ENCODE data around the gene LAMA2.

The LAMA2 gene, protein sequence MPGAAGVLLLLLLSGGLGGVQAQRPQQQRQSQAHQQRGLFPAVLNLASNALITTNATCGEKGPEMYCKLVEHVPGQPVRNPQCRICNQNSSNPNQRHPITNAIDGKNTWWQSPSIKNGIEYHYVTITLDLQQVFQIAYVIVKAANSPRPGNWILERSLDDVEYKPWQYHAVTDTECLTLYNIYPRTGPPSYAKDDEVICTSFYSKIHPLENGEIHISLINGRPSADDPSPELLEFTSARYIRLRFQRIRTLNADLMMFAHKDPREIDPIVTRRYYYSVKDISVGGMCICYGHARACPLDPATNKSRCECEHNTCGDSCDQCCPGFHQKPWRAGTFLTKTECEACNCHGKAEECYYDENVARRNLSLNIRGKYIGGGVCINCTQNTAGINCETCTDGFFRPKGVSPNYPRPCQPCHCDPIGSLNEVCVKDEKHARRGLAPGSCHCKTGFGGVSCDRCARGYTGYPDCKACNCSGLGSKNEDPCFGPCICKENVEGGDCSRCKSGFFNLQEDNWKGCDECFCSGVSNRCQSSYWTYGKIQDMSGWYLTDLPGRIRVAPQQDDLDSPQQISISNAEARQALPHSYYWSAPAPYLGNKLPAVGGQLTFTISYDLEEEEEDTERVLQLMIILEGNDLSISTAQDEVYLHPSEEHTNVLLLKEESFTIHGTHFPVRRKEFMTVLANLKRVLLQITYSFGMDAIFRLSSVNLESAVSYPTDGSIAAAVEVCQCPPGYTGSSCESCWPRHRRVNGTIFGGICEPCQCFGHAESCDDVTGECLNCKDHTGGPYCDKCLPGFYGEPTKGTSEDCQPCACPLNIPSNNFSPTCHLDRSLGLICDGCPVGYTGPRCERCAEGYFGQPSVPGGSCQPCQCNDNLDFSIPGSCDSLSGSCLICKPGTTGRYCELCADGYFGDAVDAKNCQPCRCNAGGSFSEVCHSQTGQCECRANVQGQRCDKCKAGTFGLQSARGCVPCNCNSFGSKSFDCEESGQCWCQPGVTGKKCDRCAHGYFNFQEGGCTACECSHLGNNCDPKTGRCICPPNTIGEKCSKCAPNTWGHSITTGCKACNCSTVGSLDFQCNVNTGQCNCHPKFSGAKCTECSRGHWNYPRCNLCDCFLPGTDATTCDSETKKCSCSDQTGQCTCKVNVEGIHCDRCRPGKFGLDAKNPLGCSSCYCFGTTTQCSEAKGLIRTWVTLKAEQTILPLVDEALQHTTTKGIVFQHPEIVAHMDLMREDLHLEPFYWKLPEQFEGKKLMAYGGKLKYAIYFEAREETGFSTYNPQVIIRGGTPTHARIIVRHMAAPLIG (N-terminal part only)

DNA sequence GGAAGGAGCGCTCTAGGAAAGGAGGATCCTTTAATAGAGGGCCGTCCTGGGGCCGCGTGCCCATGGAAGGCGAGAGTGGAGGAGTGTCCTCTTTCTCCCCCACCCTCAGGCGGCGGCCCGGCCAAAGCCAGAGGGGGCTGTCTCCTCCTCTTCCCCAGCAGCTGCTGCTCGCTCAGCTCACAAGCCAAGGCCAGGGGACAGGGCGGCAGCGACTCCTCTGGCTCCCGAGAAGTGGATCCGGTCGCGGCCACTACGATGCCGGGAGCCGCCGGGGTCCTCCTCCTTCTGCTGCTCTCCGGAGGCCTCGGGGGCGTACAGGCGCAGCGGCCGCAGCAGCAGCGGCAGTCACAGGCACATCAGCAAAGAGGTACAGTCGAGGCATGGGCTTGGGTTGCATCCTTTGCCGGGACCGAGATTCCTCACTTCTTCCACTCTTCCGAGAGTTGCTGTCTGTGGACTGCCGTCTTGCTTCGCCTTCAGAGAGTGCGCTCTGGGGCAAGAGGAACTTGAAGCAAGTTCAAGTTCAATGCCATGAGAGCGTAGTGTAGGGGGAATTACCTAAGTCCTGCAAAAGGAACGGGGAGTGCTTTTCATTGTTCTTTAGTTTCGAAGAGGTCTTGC is at the start of gene LAMA2:
LAMA2 (plus strand) TSS at position 148 of the 621 bp plus-strand sequence; CDS start at position 256, 108 bp downstream.
- no peak for DNase-seq

DNA sequence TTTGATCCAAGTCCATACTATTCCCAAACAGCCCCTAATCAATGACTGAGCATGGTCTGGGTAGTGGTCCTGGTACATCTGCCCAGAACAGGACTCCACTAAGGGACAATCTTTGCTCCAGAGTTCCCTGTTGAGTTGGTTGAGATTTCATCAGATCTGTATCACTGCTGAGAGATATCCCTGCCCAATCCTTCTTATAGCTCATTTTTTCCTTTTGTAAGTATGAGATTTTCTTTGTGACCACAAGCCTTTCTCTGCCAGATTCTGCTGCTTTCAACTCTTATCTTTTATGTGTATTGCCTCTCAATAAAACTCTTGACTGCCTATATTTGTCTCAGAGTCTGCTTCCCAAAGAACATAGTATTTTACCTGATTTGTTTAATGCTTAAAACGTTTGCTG is 46.2 kb upstream of the LAMA2 start:
- DNase-seq = no peak

DNA sequence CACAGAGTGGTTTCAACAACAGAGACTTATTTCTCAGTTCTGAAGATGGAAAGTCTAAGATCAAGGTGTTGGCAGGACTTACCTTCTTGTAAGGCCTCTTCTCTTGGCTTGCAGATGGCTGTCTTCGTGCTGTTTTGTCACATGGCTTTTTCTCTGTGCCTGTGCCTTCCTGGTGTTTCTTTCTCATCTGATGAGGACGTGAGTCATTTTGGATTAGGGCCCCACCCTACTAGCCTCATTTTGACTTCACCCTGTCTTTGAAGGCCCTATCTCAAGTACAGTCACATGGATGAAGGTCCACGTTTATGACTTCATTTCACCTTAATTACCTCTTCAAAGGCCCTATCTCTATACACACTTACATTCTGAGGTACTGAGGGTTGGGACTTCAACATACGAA is 41.4 kb upstream of the LAMA2 start:
- no peak for DNase-seq

DNA sequence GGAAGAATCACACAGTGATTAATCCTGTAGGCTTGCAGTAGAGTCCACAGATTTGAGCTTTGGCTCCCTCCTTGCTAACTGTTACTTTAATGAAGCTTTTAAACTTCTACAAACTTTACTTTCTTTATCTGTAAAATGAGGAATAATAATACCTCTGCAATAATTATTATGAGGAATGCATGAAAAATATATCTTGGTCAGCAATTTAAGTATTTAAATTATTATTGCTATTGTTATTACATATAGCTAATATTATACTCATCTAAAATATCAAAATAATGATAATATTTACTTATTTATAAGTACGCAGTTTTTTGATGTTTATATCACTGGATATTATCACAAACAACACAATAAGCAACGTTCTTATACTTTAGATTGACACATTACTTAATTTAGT is 38.3 kb upstream of the LAMA2 start:
- no peak for DNase-seq

DNA sequence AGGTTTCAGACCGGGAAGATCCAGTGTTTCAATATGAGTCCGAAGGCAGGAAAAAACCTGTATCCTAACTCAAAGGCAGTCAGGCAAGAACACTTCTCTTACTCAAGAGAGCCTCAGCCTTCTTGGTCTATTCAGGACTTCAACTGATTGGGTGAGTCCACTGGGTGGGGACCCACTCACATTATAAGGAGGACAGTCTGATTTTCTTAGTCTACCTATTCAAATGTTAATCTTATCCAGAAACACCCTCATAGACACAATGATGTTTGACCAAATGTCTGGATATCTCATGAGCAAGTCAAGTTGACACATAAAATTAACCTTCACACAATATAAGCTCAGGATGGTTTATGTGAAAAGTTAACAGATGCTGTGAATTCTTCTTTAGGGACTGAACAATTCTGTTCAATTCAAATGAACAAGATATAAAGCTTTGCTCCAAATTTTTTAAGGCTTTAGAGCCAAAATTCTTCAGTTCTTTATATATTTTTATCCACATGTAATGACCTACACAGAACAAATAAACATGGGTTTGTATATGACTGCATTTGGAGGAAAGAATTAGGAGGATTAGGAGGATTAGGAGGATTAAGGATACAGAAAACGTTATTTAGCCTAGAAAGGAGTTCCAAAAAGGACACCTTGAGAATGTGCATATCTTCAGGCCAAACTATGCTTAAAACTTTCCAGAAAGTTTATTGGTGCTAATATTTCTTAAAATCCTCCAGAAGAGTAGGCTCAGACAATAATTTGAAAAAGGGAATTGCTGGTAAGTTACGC is 35.3 kb upstream of the LAMA2 start:
- DNase-seq = no peak

DNA sequence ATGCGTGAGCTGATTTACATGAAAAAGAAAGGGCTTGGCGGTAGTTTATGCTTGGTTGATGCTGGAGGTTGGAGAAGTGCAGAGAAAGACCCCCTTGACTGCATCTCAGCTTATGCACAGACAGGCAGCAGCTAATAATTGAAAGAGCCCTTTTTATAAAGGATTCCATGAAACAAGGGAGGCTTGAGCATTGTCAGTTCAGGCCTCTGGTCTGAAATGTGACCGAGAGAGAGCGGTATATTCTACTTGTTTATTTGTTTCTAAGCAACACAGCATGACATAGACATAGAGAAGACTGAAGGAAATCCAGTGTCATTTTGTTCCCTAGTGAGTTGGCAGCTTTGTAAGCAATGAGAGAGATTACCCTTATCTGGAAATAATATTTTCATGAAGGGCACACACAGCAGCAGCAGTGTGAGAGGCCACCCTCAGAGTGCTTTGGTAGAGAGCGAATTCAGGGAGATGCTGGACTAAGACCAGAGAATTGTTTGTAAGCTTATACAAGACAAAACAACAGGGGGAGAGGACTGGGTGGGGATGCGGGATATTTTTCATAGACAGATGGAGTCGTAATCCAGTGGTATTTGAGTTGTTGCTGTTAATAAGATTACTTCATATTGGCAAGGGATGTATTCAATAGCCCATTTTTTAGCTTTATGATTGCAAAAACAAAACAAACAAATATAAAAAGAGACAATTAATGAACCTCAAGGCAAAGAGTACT is 34.6 kb upstream of the LAMA2 start:
- DNase-seq = no peak

DNA sequence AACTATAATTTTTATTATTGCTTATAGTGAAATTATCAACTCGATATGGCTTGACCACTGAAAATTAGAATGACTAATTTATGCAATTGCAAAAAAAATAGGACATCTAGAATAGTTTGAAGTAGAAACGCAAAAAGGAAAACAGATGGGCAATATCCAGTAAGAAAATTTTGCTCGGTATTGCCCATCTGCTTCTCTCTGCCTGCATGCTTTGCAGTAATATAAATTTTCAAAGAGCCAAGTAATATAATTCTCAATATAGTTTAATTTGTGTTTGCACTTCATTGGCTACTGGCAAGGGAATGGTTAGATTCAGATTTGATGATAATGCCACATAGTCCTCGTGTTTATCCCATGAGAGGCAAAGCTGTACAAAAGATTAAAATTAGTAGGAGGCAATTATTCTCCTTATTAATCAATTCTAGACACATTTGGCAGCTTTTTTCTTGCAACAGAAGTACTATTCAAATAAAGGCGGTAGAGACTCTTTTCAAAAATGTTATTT is 27.3 kb upstream of the LAMA2 start:
- DNase-seq = no peak

DNA sequence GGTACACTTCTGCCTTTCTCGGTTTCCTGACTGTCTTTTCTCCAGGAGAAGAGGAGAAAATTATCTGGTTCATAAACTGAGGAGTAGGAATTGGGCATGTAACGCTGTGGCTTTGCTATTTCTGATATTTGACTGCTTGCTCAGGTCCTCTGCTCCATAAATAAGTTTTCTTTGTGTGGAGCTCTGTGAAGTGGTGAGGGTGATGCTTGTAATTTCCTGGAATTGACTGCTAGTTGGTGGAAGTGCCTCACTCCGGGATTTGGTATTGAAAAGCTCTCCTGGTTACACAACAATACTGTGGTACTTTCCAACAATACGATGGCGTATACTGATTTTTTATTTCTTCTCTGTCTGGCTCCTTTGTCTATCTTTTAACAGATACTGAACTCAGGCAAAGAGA is 25.1 kb upstream of the LAMA2 start:
- DNase-seq = no peak

DNA sequence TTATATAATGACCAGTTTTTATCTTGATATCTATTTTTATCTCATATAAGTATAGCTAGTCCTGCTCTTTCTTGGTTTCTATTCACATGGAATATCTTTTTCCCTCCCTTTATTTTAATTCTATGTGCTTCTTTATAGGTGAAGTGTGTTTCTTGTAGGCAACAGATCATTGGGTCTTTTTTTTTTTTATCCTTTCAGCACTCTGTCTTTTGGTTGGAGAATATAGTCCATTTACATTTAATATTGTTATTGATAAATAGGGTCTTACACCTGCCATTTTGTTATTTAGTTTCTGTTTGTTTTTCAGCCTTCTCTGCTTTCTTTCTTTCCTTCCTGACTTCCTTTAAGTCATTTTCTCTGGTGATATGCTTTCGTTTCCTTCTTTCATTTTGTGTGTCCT is 22.2 kb upstream of the LAMA2 start:
- DNase-seq = no peak

DNA sequence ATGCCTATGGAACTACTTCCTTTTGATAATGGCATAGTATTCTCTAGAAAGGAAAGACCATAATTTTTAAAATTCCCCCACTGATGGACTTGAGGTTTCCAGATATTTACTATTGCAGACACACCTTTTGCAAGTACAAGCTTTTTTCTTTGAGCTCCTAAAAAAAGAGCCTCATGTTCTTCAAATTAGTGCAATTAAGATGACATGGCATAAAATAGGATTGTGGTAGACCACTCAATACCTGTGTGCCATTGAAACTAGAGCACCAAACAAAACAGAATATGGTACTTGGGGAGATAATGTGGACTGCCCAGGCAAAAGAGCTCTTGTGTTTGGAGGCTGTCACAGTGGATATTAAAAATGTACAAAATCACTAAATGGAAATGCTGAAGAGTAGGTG is 19.0 kb upstream of the LAMA2 start:
- DNase-seq = no peak

DNA sequence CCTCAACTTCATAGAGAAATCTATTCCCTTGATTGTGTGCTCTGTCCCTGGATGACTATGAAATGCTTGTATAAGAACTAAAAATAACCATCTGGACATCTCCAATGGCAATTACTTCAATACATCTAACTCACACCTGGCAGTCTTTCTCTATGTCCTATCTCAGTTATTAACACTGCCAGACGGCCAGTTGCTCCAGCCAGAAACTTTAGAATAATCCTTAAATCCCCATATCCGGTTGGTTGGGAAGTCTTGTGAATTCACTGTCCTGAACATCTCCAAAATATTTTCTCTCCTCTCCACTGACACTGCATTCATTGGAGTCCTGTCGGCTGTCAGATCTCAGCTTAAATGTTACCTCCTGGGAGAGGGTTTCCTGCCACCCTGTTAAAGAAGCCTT is 12.2 kb upstream of the LAMA2 start:
- no peak for DNase-seq

DNA sequence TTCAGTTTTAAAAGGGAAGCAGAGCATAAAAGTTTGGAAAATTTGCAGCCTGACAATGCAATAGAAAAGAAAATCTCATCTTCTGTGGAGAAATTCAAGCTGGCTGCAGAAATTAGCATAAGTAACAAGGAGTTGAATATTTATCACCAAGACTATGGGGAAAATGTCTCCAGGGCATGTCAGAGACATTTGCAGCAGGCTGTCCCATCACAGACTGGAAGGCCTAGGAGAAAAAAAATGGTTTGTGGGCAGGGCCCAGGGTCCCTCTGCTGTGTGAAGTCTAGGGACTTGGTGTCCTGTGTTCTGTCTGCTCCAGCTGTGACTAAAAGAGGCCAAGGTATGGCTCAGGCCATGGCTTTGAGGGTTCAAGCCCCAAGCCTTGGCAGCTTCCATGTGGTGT is 8.1 kb upstream of the LAMA2 start:
- DNase-seq = no peak

DNA sequence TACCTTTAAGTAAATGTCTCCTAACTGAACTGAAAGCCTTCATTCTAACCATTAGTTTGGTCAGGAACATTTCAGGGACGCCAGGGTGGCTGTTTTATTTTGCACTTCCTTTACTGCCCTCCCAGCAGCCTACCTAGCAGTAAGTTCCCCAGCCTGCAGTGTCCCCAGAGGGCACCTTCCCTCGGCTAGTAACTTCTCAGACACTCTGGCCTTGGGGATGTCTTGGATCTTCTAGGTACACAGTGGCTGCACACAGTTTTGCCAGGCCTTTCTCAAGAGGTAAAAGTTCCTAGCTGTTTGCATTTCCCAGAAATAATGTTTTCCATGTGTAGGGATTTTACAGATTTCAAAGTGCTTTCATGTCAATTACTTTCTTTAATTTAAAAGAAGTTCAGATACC is 378 bp upstream of the LAMA2 start:
- no peak for DNase-seq

DNA sequence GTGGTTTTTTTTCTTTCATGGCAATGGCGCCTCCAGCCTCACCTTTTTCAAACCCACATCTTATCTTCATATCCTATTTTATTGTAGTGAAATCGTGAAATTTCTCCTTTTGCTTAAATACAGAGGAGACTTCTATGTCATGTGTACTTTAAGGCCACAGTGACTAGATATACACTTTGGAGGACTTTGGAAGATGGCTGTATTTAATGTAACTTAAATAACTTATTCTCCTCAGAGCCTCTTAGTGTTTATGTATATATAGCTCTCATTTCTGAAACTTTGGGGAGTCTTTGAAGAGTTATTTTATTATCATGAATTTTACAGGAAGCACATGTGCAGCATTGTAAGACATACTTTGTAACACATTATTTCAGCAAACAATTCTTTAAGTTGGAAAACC is 968 bp downstream of the LAMA2 start:
- DNase-seq = no peak

DNA sequence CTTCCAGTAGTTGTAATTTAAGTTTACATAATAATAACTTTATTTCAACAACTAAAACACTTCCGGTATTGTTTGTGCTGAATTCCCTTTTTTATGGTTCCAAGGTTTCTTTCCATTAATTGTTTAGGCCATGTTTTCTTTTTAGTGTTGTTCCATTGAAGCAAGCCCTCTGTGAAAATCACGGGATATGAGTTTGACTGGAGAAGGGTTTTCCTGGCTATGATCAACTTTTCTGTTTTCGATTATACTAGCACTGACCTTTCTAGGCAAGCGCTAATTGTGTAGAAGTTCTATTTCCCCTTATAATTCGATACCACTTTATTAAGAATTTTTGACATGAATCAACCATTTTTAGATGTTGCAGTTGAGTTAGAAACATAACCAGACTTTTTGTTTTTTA is 2.4 kb downstream of the LAMA2 start:
- DNase-seq = no peak

DNA sequence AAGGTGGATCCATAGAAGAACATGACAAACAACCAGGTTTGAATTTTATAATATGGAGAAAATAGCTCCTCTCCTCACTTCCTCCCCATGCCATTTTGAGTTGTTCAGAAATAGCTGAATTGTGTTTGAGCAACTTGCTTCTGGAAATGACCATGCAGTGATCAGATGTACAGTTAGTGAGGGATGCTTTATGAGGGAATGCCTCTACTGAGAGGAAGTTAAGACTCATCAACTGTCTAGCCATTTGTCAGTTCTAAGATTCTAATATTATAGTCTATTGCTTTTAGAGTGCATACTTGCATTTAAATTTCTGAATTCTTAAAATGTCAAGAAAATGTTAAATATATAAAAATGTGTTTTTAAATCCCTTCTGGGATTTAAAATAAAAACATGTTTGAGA is 3.8 kb downstream of the LAMA2 start:
- no peak for DNase-seq

DNA sequence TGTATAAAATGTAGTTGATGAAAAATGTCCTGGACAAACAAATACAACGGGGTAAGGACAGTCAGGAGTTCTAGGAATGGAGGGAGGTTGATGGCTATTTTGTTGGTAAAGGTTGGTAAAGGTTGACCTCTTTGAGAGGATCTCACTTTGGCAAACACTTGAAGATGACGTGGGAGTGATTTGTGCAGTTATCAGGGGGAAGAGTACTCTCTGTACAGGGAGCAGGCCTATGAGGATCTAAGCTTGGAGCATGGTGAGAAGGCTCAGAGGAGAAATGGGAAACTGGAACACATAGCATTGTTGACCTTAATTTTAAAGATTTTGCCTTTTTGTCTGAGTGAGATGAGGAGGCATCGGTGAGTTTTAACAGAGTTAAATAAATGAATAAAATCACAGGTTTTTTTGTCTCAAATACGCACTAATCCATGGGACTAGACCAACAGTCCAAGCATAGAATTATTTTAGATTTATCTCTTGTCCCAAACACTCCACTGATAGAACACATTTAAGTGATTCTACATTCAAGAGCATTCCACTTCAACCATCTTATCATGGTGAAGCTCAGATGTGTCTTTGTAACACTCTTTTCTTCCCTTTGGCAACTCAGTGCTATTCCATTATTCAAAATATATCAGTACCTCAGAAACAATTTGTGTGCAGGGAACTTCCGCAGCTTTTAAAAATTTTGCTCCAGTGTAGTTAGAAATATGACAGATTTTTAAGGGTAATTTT is 5.7 kb downstream of the LAMA2 start:
- no peak for DNase-seq

DNA sequence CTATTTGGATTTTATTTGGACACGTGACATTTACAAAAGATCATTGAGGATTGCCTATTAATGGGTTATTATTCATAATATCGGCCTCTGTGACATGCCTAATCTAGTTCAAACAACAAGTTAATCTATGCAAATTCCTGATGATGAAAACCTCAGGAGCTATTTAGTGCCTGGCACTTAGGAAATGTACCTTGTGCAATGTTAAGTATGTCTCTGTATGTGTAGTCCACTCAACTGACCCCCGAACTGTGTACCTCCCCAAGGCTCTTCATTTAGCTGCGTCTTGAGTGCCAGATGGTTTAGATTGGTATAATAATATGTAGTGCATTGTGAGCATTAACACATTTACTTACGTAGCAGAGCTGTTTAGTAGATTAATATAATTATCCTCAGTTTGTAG is 6.9 kb downstream of the LAMA2 start:
- DNase-seq = no peak

DNA sequence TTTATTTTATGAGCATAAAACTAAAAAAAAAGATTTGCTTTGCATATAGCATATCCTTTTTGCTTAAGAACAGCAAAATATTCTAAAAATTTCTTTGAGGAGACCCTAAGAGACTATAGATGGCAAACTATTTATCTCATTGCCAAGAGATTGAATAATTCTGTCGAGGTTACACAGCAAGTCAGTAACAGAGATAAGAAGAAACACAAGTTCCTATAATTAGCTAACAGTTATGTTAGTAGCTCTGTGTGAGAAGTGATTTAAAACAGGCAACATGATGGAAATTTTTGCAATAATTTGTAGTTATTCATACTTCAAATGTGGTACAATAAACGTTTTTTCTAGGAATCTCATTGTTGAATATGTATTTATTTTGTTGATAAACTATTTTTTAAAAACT is 9.1 kb downstream of the LAMA2 start:
- no peak for DNase-seq

DNA sequence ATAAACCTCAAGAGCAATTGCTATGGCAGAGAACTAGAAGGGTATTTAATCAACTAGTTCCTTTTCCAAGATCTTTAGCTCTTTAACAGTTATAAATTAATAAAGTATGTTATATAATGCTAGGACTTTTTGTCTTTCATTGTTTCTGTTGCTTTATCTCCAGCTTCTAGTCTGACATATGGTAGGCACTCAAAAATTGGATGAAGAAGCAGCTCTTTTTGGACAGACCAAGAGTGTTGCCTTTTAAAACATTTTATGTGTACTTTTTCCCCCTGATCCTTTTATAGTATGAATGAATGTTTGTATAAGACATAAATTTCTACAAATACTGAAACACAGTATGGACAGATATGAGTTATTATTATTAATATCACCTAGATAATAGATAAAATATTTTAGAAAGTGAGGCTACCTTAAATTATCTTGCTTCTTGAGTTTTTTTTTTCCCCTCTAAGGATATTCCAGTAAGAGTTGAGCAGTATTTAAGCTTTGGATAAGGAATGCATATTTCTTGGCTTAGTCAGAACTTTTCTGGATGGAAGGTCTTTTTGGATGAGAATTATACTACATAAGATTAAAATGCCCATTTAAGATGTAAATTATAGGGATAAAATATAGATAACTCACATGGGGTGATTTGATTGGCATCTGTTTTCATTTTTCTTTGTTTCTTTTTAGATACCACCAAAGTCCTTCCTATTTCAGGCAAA is 16.6 kb downstream of the LAMA2 start:
- no peak for DNase-seq

Data from CD4-positive, alpha-beta T cell treated with Interferon gamma for 1 hour (primary cell).